Caco-2 (cell line): ENCODE measurements around the gene LRRN4. TPM values are rescaled to one million over a fixed set of nuclear protein-coding genes. Genes with fewer than 3 reads are reported as not detected.

Experiments used
- BruUV-seq: library from RNA; stranded (reverse); fragments of 400-500 nt; replicated peaks from 2 replicates; lab custom pipeline; 2021; lab: Mats Ljungman, UMichigan
- CTCF ChIA-PET: fragments of 300-600 bp; sonication (Branson Sonifier 250); formaldehyde crosslinking; loops from one replicate; lab custom pipeline; 2022; ENCODE audit warnings: antibody characterized with exemption; lab: Charles Lee
- POLR2A ChIA-PET: fragments of 300-600 bp; sonication (Branson Sonifier 250); formaldehyde crosslinking; loops from one replicate; lab custom pipeline; 2022; ENCODE audit warnings: antibody characterized with exemption; lab: Charles Lee
- DNase-seq, 2 experiments: peaks; one replicate each; pipeline versions ENCODE4 v3.0.0 to v3.0.0-alpha.2; 2020 to 2022
- H3K27me3 ChIP-seq: replicated peaks from 2 replicates; pipeline ENCODE4 v1.6.0; 2011; ENCODE audit warnings: low read length; ENCODE audit not compliant: control insufficient read depth, insufficient read depth
- H3K36me3 ChIP-seq: 2 replicates; pipeline ENCODE4 v1.5.1; 2011; ENCODE audit warnings: low read length; ENCODE audit not compliant: control insufficient read depth, insufficient read depth
- H3K4me1 ChIP-seq: fragments of 250-450 bp; sonication (Bioruptor Pico); 2 replicates; pipeline ENCODE4 v1.5.1; 2020; ENCODE audit warnings: mild to moderate bottlenecking
- H3K4me3 ChIP-seq: 2 replicates; pipeline ENCODE4 v1.5.1; 2011; ENCODE audit warnings: low read depth, mild to moderate bottlenecking, control low read depth, low read length
- H3K9me3 ChIP-seq: fragments of 250-450 bp; sonication (Bioruptor Pico); 2 replicates; pipeline ENCODE4 v1.5.1; 2020; ENCODE audit warnings: mild to moderate bottlenecking, moderate library complexity
- H3K27ac Mint-ChIP-seq: one replicate; pipeline ENCODE4 v1.8.0; 2022; ENCODE audit warnings: mixed read lengths; ENCODE audit not compliant: unreplicated experiment
- H3K27me3 Mint-ChIP-seq: one replicate; pipeline ENCODE4 v1.8.0; 2022; ENCODE audit warnings: mixed read lengths; ENCODE audit not compliant: insufficient read depth, unreplicated experiment
- H3K36me3 Mint-ChIP-seq: one replicate; pipeline ENCODE4 v1.8.0; 2022; ENCODE audit warnings: mild to moderate bottlenecking, mixed read lengths; ENCODE audit not compliant: insufficient read depth, unreplicated experiment
- H3K4me1 Mint-ChIP-seq: one replicate; pipeline ENCODE4 v1.8.0; 2022; ENCODE audit warnings: low read depth, mixed read lengths; ENCODE audit not compliant: unreplicated experiment
- H3K4me3 Mint-ChIP-seq: one replicate; pipeline ENCODE4 v1.8.0; 2022; ENCODE audit warnings: mild to moderate bottlenecking, moderate library complexity, mixed read lengths; ENCODE audit not compliant: unreplicated experiment
- H3K9me3 Mint-ChIP-seq: one replicate; pipeline ENCODE4 v1.8.0; 2022; ENCODE audit warnings: mixed read lengths; ENCODE audit not compliant: unreplicated experiment
- CTCF ChIP-seq, 2 experiments: fragments of 200-600 bp in 1 of 2; IDR thresholded peaks; 1 replicate in 1 of 2; 2 replicates in 1 of 2; pipeline versions ENCODE4 v1.5.1 to v1.8.0; 2011 to 2022; ENCODE audit warnings: antibody characterized with exemption in 1 of 2, control low read depth in 1 of 2, inconsistent platforms in 1 of 2, low read depth in 1 of 2, low read length in 1 of 2, mild to moderate bottlenecking in 1 of 2, moderate library complexity in 1 of 2; ENCODE audit not compliant: insufficient read depth in 1 of 2, severe bottlenecking in 1 of 2, unreplicated experiment in 1 of 2
- intact Hi-C: fragments of 100-400 bp; cut with micrococcal nuclease; formaldehyde crosslinking; loops from one replicate; pipeline ENCODE4 v1.10.0; 2022; ENCODE audit not compliant: unreplicated experiment
- total RNA-seq: library from RNA; stranded (reverse); gene quantifications from 2 replicates; pipeline ENCODE4 v1.2.3, GENCODE V29; 2022

LRRN4 gene
- total RNA-seq, 1 experiment from 2014 or later = 17.9 TPM

DNA sequence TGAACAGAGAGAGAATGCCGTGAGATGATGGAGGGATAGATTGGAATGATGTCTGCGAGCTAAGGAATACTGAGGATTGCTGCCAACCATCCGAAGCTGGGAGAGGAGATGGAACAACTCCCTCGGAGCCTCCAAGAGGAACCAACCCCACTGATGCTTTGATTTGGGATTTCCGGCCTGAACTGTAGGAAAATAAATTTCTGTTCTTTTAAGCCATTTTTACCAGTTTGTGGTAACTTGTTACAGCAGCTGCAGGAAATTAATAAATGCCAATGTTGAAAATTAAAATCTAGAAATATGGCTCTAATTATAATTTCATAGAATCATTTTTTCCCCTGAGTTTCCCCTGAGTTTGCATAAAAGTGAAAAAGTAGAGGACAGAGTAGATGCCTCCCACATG is 14.1 kb downstream of the LRRN4 start:
- BruUV-seq = TSS peak; percentile 4
- no peaks in the 10 kb centered on the region for H3K9me3 ChIP-seq
- ChIA-PET POLR2A (no interaction called here), CTCF (no interaction called here)
- H3K27me3 Mint-ChIP-seq = no peaks in the 10 kb centered on the region
- no peak overlapping the region for H3K4me3 Mint-ChIP-seq
- H3K4me1 ChIP-seq = no peaks in the 10 kb centered on the region
- peaks cover 90% of the 10 kb centered on the region for H3K36me3 Mint-ChIP-seq
- H3K9me3 Mint-ChIP-seq = no peaks in the 10 kb centered on the region
- no peak overlapping the region for H3K4me3 ChIP-seq
- H3K4me1 Mint-ChIP-seq = peaks cover 2% of the 10 kb centered on the region
- no peaks in the 10 kb centered on the region for H3K27me3 ChIP-seq
- TF ChIP-seq CTCF (IDR thresholded peaks at IDR 0.05; ENCODE audit: insufficient read depth in 1 of 2, low read depth in 1 of 2, low read length in 1 of 2, severe bottlenecking in 1 of 2, unreplicated experiment in 1 of 2) = no peak
- H3K36me3 ChIP-seq = no peaks in the 10 kb centered on the region; the same call in none of the 2 replicates
- intact Hi-C loops = loop anchor here (5.0 kb wide), 1 partner anchor 38 kb away; no protein-coding TSS in a partner anchor
- no peak for DNase-seq
- H3K27ac Mint-ChIP-seq = peak overlapping the region; percentile 57

DNA sequence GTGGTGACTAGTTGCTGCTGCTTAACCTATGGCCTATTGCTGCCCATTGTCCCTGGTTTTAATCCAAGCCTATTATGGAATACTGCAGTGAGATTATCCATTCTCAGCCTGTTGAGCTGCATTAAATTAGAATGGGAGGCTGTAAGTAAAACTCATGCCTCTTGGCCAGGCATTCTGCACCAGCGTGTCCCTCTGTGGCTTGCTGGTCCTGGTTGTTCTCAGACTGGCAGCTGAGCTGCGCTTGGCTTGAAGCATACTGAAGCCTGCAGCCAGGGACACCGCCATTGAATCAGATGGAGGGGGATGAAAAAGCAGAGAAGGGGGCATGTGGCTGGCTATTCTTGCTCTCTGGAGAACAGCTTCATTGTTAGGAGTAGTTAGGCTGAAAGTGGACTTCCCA is 15.6 kb downstream of the LRRN4 start:
- Histone ChIP-seq H3K36me3 (peaks cover 3% of the 10 kb centered on the region), H3K27me3 (no peaks in the 10 kb centered on the region), H3K4me3 (no peak overlapping the region), H3K4me1 (no peaks in the 10 kb centered on the region), H3K9me3 (no peaks in the 10 kb centered on the region)
- Mint-ChIP-seq H3K4me1 (peaks cover 6% of the 10 kb centered on the region), H3K27ac (no peak overlapping the region), H3K4me3 (no peak overlapping the region), H3K9me3 (no peaks in the 10 kb centered on the region), H3K27me3 (no peaks in the 10 kb centered on the region), H3K36me3 (peaks cover 90% of the 10 kb centered on the region)
- POLR2A ChIA-PET = no interaction called here
- intact Hi-C loops = no loop called here
- no peak for DNase-seq
- no peak for TF ChIP-seq CTCF (IDR thresholded peaks at IDR 0.05; ENCODE audit: insufficient read depth in 1 of 2, low read depth in 1 of 2, low read length in 1 of 2, severe bottlenecking in 1 of 2, unreplicated experiment in 1 of 2)
- BruUV-seq = no TSS peak
- CTCF ChIA-PET = no interaction called here

DNA sequence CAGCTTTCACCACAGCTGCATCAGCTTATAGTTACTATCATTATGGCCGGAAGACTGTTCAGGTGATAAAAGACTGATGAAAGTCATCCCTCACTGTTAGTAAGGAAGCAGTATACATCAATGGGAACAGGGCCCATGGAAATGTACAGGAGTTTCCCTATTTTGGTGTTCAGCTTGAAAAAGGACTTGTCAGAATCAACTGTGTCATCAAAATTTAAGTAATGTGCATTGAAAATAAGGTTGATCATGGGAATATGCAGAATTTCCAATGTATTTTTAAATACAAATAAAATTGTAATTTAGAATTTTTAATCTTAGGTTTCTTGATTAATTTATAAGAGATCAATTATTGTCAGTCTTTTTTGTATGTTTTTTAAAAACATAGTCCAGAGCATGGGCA is 16.8 kb downstream of the LRRN4 start:
- Mint-ChIP-seq H3K4me1 (peaks cover 6% of the 10 kb centered on the region), H3K4me3 (no peak overlapping the region), H3K9me3 (no peaks in the 10 kb centered on the region), H3K27ac (no peak overlapping the region), H3K27me3 (no peaks in the 10 kb centered on the region), H3K36me3 (peaks cover 90% of the 10 kb centered on the region)
- Histone ChIP-seq H3K4me3 (no peak overlapping the region), H3K4me1 (no peaks in the 10 kb centered on the region), H3K27me3 (no peaks in the 10 kb centered on the region), H3K36me3 (peaks cover 3% of the 10 kb centered on the region; the same call in 1 of the 2 replicates), H3K9me3 (no peaks in the 10 kb centered on the region)
- TF ChIP-seq CTCF (IDR thresholded peaks at IDR 0.05; ENCODE audit: insufficient read depth in 1 of 2, low read depth in 1 of 2, low read length in 1 of 2, severe bottlenecking in 1 of 2, unreplicated experiment in 1 of 2) = no peak
- no peak for DNase-seq
- CTCF ChIA-PET = no interaction called here
- intact Hi-C loops = no loop called here
- no TSS peak for BruUV-seq
- POLR2A ChIA-PET = no interaction called here
